Measurements from ENCODE around the gene MS4A6A. TPM values are rescaled to one million over a fixed set of nuclear protein-coding genes. Genes with fewer than 3 reads are reported as not detected.

Gene MS4A6A
- total and polyA plus RNA-seq, 9 of the 15 experiments (the other 6 are each of a cell fraction or from before 2014, with no cell fraction given) = 0.57 to 9.5 (median 4.2) TPM

DNA sequence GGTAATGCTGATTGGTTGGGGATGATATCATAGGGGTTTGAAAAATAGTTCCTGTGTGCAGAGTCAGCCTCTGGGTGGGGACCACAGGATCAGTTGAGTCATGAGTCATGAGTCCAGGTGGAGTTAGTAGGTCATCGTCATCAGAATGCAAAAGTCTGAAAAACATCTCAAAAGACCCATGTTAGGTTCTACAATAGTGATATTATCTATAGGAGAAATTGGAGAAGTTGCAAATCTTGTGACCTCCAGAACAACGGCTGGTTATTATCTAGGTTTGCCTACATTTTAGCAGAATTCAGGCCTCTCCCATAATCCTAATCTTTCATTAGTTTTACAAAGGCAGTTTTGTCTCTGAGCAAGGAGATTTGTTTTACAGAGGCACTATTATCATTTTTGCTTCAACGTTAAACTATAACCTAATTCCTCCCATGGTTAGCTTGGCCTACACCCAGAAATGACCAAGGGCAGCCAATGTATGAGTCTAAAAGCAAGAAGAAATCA, 55.5 kb downstream of the MS4A6A start (continued):
- TF ChIP-seq NR2C1 (IDR thresholded peaks at IDR 0.05) (no peak), NR2C1 (tag; IDR thresholded peaks at IDR 0.05) (0 out of 2 replicates have a peak, but pooled peaks have one; percentile 9), ZNF239 (CRISPR knock-in tag; IDR thresholded peaks at IDR 0.05) (no peak), BMI1 (IDR thresholded peaks at IDR 0.05; ENCODE audit: low read length) (no peak), ZFX (CRISPR knock-in tag; IDR thresholded peaks at IDR 0.05) (no peak), GATAD2B (IDR thresholded peaks at IDR 0.05; ENCODE audit: borderline replicate concordance) (no peak), SMARCB1 (IDR thresholded peaks at IDR 0.05; ENCODE audit: insufficient read length, low read depth) (no peak), NFE2L1 (tag; IDR thresholded peaks at IDR 0.05; ENCODE audit: borderline replicate concordance, low read depth) (no peak), TAF7 (tag; IDR thresholded peaks at IDR 0.05) (no peak), CREM (IDR thresholded peaks at IDR 0.05; ENCODE audit: low read depth) (peak; percentile 61; the same call in 1 of the 2 replicates), ZNF184 (CRISPR knock-in tag; IDR thresholded peaks at IDR 0.05) (no peak), SAP30 (IDR thresholded peaks at IDR 0.05; ENCODE audit: borderline replicate concordance, insufficient read depth, low read depth, low read length, poor library complexity, severe bottlenecking) (no peak), HEY1 (CRISPR knock-in tag; IDR thresholded peaks at IDR 0.05; ENCODE audit: borderline replicate concordance) (no peak), ETV1 (tag; conservative IDR thresholded peaks at IDR 0.05; ENCODE audit: low read depth) (no peak), JUN (IDR thresholded peaks at IDR 0.05; ENCODE audit: borderline replicate concordance, low read depth, low read length) (peak; percentile 56; the same call in 1 of the 2 replicates), JUN (CRISPR knock-in tag; IDR thresholded peaks at IDR 0.05; ENCODE audit: borderline replicate concordance) (no peak)
- TF ChIP-seq, protein P1, sequence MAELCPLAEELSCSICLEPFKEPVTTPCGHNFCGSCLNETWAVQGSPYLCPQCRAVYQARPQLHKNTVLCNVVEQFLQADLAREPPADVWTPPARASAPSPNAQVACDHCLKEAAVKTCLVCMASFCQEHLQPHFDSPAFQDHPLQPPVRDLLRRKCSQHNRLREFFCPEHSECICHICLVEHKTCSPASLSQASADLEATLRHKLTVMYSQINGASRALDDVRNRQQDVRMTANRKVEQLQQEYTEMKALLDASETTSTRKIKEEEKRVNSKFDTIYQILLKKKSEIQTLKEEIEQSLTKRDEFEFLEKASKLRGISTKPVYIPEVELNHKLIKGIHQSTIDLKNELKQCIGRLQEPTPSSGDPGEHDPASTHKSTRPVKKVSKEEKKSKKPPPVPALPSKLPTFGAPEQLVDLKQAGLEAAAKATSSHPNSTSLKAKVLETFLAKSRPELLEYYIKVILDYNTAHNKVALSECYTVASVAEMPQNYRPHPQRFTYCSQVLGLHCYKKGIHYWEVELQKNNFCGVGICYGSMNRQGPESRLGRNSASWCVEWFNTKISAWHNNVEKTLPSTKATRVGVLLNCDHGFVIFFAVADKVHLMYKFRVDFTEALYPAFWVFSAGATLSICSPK (IDR thresholded peaks at IDR 0.05; ENCODE audit: borderline replicate concordance) = no peak
- TF ChIP-seq, protein P2, sequence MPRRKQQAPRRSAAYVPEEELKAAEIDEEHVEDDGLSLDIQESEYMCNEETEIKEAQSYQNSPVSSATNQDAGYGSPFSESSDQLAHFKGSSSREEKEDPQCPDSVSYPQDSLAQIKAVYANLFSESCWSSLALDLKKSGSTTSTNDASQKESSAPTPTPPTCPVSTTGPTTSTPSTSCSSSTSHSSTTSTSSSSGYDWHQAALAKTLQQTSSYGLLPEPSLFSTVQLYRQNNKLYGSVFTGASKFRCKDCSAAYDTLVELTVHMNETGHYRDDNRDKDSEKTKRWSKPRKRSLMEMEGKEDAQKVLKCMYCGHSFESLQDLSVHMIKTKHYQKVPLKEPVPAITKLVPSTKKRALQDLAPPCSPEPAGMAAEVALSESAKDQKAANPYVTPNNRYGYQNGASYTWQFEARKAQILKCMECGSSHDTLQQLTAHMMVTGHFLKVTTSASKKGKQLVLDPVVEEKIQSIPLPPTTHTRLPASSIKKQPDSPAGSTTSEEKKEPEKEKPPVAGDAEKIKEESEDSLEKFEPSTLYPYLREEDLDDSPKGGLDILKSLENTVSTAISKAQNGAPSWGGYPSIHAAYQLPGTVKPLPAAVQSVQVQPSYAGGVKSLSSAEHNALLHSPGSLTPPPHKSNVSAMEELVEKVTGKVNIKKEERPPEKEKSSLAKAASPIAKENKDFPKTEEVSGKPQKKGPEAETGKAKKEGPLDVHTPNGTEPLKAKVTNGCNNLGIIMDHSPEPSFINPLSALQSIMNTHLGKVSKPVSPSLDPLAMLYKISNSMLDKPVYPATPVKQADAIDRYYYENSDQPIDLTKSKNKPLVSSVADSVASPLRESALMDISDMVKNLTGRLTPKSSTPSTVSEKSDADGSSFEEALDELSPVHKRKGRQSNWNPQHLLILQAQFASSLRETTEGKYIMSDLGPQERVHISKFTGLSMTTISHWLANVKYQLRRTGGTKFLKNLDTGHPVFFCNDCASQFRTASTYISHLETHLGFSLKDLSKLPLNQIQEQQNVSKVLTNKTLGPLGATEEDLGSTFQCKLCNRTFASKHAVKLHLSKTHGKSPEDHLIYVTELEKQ (CRISPR knock-in tag; IDR thresholded peaks at IDR 0.05) = no peak
- TF ChIP-seq, protein P3, sequence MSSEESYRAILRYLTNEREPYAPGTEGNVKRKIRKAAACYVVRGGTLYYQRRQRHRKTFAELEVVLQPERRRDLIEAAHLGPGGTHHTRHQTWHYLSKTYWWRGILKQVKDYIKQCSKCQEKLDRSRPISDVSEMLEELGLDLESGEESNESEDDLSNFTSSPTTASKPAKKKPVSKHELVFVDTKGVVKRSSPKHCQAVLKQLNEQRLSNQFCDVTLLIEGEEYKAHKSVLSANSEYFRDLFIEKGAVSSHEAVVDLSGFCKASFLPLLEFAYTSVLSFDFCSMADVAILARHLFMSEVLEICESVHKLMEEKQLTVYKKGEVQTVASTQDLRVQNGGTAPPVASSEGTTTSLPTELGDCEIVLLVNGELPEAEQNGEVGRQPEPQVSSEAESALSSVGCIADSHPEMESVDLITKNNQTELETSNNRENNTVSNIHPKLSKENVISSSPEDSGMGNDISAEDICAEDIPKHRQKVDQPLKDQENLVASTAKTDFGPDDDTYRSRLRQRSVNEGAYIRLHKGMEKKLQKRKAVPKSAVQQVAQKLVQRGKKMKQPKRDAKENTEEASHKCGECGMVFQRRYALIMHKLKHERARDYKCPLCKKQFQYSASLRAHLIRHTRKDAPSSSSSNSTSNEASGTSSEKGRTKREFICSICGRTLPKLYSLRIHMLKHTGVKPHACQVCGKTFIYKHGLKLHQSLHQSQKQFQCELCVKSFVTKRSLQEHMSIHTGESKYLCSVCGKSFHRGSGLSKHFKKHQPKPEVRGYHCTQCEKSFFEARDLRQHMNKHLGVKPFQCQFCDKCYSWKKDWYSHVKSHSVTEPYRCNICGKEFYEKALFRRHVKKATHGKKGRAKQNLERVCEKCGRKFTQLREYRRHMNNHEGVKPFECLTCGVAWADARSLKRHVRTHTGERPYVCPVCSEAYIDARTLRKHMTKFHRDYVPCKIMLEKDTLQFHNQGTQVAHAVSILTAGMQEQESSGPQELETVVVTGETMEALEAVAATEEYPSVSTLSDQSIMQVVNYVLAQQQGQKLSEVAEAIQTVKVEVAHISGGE (CRISPR knock-in tag; IDR thresholded peaks at IDR 0.05) = no peak

Data from K562 (cell line).